GM04503 (cell line): ENCODE measurements around the gene ABCA13.

Experiments used
- DNase-seq: peaks from one replicate; pipeline ENCODE4 v3.0.0-alpha.2; 2012; ENCODE audit warnings: low read depth

Gene ABCA13

DNA sequence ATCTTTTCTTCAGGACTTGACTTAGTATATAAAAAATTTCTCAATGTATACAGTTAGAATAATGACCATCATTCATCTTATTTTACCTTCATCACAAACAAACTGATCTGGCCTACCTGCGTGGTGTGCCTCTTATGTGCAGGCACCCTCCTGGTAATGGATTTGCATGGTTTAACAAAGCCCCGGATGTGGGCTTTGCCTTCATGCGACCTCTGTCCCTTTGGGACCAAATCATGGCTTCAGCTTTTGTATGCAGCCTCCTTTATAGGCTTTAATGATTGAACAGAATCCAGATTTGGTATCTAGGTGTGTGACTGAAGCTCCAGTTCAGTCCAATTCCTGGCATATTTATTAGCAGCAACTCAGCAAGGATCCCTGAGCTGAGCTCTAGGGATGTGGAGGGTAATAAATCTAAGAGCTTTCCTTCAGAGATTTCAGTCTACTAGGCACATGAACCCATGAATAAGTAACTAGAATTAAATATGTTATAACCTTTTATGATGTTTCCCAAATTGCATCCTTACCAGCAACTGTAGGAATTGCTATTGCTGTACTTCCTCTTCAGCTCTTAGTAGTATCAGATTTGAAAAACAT, 256.9 kb downstream of the ABCA13 start:
- DNase-seq, result no peak

DNA sequence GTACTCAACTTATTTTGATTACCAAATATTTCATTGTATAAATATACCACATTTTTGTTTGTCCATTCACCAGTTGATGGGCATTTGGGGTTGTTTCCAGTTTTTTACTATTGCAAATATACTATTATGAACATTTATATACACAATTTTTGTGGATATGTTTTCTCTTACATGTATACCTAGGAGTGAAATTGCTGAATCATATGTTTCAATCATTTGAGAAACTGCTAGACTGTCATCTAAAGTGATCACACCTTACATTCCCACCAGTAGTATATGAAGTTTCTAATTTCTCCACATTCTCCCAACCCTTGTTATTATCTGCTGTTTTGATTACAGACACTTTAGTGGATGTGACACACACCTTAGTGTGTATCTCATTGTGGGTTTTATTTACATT, 257.9 kb downstream of the ABCA13 start:
- no peak for DNase-seq

DNA sequence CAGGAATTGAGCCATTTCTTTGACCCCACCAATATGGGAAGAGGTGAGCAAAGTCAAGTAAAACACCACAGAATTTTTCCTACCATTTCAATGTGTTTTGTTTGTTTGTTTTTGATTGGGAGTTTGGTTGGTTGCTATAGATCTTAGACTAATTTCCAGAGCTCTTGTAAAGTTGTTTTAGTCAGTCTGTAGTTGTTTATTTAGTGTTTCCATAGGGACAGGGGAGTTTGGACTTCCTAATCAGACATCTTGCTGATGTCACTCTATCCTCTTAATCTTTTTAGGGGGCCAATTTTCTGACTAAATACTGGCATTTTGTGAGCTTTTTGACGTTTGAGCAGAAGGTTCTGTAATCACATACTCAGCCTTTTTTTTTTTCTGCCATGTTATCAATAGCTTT, 266.9 kb downstream of the ABCA13 start:
- DNase-seq, result no peak

DNA sequence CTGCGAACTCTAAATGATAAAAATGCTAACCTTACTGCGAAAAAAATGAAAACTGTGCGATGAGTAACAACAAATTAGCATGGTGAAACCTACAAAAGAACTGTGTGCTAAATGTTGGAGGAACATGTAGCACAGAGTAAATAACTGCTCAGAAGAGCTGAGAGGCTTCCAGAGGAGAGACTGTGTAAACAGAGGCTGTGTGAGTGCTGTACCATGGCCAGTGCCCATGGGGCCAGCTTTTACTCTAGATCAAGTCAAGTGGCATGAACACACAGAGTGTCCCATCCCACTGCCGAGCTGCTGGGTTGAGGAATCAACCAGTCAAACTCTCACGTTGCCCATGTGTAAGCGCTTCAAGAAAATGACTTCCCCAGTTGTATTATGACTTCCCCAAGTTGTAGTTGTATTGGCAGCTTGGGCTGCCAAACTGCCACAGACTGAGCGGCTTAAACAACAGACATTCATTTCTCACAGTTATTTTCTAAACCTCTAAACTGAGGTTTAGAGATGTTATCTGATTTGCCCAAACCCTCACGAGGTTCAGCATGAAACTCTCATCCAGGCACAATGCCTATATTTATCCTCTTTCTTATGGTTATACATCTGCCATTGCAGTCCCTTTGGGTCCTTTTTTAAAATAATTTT, 270.7 kb downstream of the ABCA13 start:
- no peak for DNase-seq

DNA sequence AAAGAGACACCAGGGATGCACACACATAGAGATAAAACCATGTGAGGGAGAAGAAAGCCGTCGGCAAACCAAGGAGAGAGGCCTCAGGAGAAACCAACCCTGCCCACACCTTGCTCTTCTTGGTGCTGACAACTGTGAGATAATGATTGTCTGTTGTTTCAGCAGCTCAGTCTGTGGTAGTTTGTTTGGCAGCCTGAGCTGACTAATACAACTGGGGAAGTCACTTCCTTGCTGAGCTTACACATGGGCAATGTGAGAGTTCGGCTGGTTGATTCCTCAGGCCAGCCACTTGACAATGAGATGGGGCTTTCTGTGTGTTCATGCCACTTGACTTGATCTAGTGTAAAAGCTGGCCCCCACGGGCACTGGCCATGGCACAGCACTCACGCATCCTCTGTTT, 271.8 kb downstream of the ABCA13 start:
- no peak for DNase-seq

DNA sequence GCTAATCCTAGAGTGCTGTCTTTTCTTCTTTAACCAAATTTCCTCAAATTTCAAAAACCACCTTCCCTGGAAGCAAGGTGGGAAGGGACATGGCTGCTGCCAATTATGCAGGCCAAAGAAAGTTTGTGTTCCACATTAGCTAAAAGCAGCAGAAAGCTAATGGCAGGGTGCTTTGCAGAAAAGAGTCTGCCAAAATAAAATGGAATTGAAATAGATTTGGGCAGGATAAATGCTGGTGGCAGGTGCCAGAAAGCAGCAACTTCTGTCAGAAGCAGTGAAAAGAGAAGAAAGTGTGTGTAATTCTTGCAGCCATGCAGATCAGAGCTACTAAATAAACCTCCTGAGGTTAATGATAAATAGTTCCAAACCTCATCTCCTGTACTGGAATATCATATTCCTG, 275.5 kb downstream of the ABCA13 start:
- DNase-seq, result no peak

DNA sequence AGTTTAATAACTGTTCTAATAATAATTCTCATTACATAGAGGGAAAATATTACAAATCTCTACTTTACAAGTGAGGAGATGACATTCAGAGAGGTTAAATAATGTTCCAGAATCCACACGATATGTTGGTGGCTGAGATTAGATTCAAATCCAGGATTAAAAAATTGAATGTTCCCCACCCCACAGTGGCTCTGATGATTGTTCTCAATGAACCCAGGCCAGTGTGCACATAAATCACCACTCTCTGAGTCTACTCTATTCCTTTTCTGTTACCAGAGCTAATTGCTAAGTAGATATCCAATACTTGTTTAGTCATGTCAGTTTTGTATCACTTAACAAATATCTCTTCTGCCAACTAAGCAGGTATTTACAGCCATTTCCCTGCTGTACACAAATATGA, 281.0 kb downstream of the ABCA13 start:
- DNase-seq, result no peak

DNA sequence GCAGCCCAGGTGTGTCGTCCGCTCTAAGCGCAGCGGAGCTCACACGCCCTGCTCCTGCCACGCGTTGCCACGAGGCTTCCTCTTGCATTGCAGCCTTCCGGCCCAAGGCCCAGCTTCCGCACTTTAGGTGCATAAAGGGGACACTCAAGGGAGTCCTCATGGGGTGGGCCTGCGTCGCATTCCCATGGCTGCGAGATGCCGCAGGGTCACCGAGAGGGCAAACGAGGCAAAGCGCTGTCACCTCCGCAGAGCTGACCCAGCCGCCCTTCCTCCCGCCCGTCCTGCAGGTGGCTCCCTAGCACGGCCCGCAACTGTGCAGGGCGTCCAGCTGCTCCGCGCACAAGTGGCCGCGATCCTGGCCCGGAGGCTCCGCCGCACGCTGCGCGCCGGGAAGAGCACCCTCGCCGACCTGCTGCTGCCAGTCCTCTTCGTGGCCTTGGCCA, 283.5 kb downstream of the ABCA13 start:
- DNase-seq, result no peak

DNA sequence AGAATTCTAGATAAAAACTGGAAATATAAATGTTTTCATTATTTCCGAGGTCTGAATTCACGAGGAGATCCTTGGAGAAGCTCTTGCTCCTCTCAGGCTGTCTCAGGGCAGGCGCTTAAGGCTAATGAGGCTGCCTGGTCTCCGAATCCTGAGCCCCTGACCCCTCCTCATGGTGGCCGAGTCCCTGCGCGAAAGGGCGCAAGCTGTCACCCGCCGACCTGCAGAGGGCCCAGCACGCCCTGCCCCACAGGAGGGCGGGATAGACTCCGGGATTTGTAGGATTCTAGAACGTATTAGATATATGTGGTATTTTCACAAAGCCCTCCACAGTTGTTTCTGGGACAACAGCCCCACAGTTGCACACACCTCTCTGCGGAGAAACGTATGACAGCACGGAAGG, 284.1 kb downstream of the ABCA13 start:
- no peak for DNase-seq

DNA sequence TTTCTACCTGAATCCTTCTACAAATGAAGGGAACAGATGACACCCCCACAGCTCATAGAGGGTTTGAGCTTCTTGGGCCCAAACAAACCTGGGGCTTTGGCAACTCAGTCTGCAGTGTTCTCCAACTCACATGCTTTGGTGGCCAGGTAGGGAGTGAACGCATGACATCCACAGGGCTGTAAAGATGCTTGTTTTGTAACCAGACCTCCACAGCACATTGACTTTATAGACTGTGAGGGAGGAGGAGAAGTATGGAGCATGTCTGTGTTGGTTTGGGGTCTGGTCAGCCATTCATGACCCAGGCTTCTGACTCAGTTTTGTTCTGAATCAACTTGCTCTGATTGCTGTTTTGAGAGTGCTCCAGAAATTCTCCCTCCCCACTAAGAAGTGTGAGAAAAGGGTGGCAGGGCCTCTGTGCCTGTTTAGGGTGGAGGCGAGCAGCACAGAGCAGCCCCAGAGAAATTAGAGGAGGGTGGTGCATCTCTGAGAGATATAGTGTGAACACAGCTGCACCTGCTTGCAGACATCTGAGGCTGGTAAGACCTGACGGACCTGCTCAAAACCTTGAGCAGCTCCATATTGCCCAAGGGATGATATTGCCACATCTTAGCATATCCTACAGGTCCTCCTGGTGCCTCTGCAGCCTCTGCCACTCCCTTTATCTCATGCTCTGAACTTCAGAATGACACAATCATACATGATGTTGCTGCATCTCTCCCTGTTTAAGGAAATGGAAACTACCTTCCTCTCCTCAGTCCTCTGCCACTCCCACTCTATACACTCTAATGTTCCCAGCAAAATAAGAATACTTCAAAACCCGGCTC, 287.7 kb downstream of the ABCA13 start:
- no peak for DNase-seq

DNA sequence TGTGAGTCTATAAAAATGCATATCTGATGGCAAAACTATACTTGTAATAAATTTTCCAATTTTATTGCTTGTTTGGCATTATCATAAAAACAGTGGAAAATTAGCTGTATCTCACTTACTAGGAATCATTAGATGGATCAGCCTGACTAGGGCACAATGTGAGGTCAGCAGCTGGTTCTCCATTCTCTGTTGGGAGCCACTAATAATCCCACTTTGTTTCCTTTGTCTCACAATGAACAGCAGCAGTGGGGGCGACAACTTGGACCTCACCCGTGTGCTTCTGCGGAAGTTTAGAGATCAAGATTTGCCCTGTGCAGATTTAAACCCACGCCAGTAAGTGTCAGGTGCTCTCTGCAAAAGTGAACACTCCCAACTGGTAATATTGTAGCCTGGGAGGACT, 295.5 kb downstream of the ABCA13 start:
- no peak for DNase-seq

DNA sequence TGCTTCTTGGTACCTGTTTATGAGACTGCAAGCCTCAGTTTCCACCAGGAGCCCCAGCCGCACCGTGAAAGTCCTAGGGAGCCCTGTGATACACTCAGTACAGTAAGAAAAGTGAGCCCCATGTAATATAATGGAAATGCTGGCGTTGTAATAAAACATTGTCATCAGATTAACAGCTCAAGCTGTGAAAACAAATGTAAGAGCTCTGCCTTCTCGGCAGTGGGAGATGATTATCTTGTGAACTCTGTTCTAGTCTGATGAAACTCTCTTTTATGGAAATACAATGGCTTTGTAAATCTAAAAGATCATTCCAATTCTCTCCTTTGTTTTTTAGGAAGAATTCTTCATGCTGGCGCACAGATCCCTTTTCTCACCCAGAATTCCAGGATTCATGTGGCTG, 299.9 kb downstream of the ABCA13 start:
- DNase-seq, result no peak

DNA sequence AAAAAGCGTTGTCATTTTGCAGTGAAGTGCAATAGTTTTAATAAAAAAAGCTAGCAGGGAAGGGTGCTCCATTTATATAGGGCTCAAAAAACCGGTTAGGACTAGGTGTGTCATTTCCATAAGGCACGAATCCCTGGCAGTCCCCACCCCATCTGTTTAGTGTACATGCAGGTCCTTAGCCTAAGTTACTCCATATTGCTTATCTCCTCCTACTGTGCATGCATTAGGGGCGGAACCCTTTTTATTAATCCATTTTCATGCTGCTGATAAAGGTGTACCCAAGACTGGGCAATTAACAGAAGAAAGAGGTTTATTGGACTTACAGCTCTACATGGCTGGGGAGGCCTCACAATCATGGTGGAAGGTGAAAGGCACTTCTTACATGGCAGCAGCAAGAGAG, 301.4 kb downstream of the ABCA13 start:
- no peak for DNase-seq

DNA sequence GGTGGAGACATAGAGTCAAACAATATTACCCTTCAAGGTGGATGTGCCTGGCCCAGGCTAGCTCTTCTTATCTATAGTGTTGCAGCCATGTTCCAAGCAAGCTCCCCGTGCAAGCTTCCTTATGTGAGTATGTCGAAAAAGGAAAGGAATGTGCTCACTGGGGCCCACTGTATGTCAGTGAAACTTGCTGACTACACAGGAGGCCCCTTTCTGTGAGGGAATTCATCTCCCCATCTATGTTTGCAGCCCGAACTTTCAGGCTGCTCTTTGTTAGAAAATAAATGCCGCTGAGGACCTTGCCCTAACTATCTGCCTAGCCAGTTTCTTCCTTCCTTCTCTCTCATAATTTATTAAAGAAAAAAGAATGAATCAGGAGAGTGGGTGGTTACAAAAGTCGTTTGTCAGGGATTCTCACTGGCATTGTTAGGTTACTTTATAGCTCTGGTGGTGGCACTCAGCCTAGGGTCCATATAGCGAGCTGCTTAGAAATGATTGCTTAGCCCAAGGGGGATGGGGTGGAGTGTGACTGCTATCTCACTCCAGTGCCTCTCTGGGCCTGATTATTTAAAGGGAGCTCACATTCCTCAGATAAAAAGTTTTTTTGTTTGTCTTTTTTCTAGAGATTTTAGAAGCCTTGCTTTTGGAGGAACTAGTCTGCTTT, 302.1 kb downstream of the ABCA13 start:
- no peak for DNase-seq

DNA sequence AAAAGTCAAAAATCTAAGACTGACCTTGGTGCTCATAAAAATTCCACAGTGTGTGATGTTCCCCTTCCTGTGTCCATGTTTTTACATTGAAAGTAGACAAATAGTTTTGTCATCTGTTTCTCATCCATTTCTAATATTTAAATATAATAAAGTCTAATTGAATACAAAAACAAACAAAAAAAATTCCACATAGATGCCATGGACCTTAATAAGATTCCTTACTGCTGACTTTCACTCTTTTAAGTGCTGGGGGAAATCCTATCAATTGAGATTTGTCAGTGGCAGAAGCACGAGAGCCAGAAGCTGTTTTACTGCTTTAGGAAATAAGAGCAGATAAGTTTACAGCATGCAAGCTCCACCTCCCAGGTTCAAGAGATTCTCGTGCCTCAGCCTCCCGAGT, 310.0 kb downstream of the ABCA13 start:
- no peak for DNase-seq

DNA sequence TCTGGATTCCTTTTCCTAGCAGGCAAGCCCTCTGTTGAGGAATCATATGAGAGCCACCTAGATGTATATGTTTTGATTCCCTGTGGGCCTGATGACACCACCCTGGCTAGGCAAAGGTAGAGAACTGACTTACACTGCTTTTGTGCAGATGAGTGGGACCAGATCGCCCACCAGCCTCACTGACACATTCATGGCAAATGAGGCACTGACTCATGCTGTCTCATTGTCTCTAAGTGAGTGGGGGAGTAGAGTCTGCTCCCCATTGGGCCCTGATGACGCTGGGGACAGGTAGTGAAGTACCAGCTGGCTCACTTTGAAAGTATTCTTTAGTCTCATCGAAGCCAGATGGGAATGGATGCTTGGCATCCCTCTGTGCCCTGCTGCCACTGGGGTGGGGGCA, 326.3 kb downstream of the ABCA13 start:
- no peak for DNase-seq

DNA sequence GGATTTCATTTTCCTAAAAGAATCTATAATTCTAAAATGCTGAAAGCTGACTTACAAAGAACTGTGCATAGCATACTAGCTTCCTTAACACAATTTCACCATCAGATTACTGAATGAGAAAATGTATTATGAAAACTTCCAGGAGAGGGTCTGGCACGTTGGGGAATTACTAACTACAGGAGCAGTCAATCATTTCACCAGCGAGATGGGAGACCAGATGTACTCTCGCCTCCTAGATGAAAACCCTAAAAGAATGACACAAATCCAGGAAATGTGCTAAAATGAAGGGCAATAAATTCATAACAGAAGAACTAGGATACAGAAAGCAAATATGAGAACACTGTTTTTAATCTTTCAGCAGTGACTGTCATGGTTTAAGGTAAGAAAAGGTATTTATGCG, 330.8 kb downstream of the ABCA13 start:
- DNase-seq, result no peak

DNA sequence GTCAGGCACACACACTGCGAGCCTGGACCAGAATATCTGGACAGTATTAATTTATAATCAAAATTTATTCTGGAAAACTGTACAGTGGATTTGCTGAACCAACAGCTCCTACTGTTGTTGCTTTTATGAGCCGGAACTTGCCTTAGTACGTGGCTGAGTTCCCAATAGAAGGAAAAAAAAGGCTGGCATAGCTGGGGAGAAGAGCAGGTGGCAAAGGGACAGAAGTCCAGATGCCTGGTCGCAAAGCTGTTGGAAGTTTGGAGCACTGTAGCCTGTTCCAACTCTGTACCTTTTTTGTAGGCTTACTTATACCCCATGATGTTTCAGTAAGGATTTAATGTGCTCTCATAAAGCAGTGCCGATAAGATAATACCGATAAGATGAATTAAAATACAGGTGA, 333.8 kb downstream of the ABCA13 start:
- no peak for DNase-seq

DNA sequence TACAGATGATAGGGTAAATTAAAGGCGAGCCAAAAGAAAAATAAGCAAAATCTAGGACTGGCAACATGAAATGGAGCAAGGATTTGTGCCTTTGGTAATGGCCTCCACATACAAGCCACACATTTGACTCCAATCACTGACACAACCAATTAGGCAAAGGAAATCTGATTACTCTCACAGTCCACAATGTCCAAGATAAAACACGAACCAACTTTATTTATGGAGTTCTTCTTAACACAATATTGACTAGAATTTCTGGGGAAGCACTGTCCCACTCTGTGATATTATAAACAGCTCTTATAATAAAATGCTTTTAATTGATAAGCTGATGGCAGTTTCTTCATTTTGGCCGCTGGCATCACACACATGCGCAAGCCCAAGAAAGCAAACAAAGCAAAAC, 334.2 kb downstream of the ABCA13 start:
- no peak for DNase-seq

DNA sequence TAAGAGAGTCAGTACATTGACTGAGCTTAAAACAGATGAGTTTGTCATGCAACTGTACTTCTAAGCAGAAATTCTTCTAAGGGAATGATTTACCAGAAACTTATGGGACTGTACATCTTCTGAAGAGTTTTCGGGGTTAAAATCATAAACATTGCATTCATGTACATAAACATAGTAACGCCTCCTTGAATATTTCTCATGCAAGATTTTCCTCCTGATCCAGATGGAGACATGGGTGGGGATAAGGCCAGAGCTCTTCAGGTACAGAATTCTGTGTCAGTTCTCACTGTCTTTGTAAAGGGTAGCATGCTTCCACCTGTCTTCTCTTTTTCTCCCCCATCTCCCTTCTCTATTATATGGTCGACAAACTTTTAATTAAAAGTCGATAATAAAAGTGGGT, 335.3 kb downstream of the ABCA13 start:
- no peak for DNase-seq

DNA sequence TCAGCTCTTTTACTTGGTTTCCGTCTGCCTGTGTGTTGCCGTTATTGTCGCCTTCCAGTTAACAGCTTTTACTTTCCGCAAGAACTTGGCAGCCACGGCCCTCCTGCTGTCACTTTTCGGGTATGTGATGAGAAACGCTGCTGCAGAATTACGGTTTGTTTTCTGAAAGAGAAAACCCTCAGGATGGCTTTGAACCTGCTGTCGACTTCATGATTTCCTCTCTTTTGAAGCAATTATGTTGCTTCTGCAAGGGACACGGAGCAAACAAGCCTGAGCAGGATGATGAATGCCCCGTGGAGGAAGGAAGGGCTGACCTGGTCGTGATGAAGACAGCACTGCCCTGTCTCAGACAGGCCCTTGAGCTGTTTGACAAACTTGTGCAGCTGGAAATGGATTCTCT, 339.8 kb downstream of the ABCA13 start:
- DNase-seq, result no peak

DNA sequence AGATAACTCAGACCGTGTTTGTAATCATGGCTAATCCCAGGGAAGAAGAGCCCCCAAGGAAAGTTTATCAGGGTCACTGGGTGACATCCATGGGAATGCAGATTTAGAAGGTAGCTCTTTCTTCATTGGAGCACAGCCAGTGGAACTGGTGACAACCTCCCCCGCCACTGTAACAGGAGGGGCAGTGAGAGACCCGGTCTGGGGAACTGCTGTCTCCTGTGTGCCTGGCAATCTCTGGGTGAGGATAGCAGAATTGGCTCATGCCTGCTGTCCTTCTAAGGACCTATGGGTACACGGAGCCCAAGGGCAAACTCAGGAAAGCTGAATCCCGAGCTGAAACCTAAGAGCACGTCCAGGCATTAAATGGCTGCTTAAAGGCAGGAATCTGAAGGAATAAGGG, 341.6 kb downstream of the ABCA13 start:
- DNase-seq, result no peak

DNA sequence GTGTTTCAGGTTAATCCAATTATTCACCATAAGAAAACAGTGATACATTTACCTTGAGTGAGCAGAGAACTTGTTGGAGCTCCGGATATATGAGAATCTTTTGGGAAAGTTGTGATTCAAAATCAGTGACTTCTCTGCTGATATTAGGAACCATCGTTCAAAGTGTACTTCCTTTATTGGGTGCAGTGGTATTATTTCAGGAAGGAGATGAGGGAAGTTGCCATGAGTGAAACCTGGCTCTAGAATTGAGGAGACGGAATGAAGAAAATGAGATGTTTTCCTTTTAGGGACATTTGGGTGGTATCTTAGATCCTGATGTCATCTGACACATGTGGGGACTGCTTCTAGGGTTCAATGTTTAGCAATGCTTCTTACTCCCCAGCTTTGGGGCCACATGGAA, 343.9 kb downstream of the ABCA13 start:
- DNase-seq, result no peak
